ENCODE measurements around the gene RELN.

The RELN gene

DNA sequence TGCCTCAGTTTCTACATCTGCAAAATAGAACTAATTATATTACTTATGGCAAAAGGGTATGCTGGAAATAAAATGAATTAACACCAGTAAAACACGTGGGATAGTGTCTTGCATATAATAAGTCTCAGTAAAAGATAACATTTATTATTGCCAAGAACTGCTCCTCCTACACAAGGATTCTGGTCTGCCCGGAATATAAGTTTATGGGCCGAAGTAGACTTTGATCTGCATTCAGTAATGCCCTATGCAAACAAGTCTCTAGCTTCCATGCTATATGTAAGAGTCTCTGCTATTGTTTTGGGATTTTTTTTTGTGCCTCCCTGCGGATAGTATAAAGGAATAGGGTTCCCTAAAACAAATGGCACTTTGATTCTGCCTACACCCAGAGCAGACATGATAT, 417.9 kb downstream of the RELN start:
- DNase-seq (ENCODE audit: low read depth in 2 of 2), result no peak

DNA sequence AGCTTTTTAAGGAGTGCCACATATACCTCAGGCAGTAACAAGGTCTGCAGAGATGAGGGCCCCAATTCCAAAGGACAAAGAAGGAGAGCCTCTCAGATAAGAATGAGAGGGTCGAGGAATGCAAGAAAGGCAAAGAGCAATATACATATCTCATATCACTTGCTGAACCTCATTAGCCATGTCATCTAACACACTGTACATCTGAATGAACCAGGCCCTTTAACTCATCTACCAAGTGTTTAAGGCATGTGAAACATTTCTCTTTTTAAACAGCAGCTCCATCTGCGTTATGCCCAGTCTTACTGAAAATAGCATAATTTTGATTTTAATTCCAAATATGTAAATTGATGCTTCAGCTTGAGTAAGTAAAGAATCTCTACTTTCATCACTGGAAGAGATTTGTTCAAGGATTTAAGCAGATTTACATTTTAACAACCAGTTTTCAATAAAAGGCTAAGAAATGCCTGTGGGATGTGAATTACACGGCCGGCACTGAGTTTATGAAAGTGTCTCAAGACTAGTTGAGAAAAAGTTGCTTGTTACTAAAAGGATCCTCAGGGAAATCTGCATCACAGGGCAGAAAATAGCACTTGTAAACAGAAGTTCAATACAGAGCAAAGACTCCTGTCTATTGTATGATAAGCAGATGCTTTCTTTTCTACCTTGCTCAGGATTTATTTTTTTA, 419.7 kb downstream of the RELN start:
- DNase-seq (ENCODE audit: low read depth in 2 of 2), result no peak

GRCh38 chr7:103564416-103564815, 425.0 kb downstream of the RELN start:
- no peak for DNase-seq (ENCODE audit: low read depth in 2 of 2)

- no peak for DNase-seq (ENCODE audit: low read depth in 2 of 2)
Measured at GRCh38 chr7:103560136-103560535, 429.3 kb downstream of the RELN start.

GRCh38 chr7:103551016-103551415, 438.4 kb downstream of the RELN start:
- no peak for DNase-seq (ENCODE audit: low read depth in 2 of 2)

- DNase-seq (ENCODE audit: low read depth in 2 of 2), result no peak
Measured at GRCh38 chr7:103549786-103550185, 439.7 kb downstream of the RELN start.

GRCh38 chr7:103547451-103548284, 441.8 kb downstream of the RELN start:
- DNase-seq (ENCODE audit: low read depth in 2 of 2), result no peak

DNA sequence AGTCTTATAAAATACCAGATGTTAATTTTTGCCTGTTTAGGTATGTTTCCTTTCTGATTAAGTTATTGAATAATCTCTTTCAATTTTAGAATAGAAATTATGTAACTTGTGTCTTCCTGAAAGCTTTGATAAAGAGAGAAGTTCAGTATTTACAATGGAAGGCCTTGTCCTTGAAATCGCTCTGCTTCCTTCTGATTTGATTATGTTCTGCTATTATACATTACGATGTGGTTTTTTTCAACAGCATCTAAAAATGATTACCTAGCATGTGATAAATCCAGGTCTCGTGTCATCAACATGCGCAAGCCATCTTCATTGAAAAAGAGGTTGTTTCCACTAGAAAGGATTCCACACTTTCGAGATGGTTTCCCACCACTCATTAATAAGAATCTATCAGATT, 447.0 kb downstream of the RELN start:
- DNase-seq (ENCODE audit: low read depth in 2 of 2), result no peak

- no peak for DNase-seq (ENCODE audit: low read depth in 2 of 2)
Measured at GRCh38 chr7:103541947-103542346, 447.5 kb downstream of the RELN start.

GRCh38 chr7:103541026-103541425, 448.4 kb downstream of the RELN start:
- DNase-seq (ENCODE audit: low read depth in 2 of 2), result no peak

GRCh38 chr7:103540338-103540737, 449.1 kb downstream of the RELN start:
- no peak for DNase-seq (ENCODE audit: low read depth in 2 of 2)

GRCh38 chr7:103539875-103540274, 449.6 kb downstream of the RELN start:
- no peak for DNase-seq (ENCODE audit: low read depth in 2 of 2)

DNA sequence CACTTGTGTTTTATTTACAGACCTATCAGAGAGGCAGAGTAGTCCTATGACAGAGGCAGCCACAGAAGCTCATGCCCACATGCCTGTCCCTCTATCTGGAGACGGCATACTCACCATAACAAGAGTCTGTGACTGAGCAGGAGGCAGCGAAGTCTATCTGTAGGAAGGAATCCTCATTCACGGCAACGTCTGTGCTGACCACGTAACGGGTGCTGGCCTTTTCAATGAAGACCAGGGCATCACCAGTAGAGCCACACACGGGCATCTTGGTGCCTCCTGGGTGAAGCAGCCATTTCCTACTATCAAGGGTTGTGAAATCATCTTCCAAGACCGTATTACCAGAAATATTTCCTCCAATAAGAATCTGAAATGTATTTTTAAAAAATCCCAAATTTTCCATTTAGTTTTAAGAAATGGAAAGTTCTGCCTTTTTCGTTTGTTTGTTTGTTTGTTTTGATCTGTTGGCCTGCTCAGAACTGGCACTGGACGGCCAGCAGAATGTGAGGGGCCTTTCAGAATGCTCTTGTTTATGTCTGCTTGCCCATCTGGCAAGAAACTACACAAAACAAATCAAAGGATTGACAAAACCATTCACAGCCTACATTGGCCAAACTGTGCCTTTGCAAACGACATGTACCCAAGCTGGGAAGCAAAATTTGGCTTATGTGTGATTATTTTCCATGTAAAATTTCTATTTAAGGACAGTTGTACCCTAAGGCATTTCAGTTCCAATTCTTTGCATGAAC, 450.3 kb downstream of the RELN start:
- DNase-seq (ENCODE audit: low read depth in 2 of 2), result no peak

DNA sequence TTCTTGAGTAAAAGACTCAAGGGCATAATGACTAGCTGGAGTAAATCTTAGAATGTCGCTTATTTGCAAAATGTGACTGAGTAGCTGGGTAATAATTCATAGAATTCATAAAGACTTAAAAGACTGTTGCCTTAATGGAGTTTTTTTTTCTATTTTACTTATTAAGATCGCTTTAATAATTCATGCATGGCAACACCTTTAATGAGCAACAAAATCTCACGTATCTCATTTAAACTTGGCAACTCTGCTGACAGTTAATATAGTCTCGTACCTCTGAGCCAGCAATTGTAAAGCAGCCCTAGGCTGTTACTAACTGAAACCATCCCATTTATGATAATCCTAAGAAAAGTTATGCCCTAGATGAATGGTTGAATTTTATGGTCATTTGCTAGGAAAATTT, 455.7 kb downstream of the RELN start:
- DNase-seq (ENCODE audit: low read depth in 2 of 2), result no peak

DNA sequence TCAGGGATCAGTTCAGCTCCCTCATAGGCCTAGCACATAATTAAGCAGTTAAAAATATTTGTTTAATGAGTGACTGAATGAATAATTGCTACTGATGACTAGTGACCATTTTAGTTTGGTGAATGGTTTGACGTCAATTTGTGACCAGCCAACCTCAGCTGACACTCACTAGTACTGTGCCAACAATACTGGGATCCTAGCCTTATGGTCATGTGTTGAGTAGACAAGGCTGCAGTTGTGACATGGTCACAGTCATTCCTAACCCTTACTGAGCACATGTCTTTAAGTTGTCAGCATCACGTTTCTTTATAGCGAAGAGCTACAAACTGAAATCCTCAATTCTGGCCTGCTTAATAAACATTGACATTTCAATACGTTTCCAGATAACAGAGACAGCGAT, 456.5 kb downstream of the RELN start:
- DNase-seq (ENCODE audit: low read depth in 2 of 2), result no peak

DNA sequence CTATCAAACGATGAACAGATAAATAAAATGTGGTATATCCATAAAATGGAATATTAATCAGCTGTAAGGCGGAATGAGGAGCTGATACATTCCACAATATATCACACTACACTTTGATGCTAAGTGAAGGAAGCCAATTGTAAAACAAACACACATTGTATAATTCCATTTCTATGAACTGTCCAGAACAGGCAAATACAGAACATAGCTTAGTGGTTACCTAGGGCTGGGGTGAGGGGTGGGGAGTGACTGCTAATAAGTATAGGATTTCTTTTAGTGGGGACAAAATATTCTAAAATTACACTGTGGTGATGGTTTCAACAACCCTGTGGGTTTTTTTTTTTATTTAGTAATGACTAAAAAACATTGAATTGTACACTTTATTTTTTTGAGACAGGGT, 461.3 kb downstream of the RELN start:
- DNase-seq (ENCODE audit: low read depth in 2 of 2), result no peak

- DNase-seq (ENCODE audit: low read depth in 2 of 2), result no peak
Measured at GRCh38 chr7:103525937-103526336, 463.5 kb downstream of the RELN start.

DNA sequence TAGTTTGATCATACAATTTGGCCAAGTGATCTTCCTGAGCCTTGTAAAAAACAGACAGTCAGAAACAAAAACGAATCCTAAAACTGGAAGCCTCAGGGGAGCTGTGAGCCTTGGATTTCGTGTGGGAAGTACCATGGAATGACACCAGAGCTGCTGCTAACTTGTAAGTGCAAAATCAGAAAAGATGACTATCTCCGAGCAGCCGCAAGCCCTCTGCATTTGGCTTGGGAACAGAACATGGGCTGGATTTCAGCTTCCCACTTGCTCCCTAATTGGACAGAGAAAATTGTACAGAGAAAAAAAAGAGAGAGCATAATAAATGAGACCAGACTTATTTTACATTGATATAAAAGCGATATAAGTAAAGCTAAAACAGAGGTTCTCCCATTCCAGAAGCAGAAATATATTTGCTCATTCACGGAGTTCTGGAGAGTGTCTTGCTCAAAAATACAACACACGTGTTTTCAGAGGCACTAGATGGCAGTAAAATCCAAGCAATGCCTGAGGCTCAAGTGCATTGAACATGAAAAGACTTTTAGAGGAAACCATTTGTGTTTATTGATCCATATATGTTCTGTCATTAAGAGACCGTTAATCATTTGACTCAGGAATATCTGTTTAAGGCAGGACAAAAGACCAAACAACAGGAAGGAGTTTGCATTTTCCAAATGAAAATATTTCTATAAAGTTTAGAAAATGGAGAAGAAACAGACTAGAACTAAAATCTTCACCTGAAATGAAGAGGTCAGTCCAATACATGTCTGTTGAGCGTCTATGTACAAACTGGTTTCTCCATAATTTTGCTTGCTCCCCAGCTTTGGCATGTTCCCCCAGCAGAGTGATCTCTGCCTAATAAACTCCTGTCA, 465.2 kb downstream of the RELN start:
- no peak for DNase-seq (ENCODE audit: low read depth in 2 of 2)

- DNase-seq (ENCODE audit: low read depth in 2 of 2), result no peak
Measured at GRCh38 chr7:103521937-103522336, 467.5 kb downstream of the RELN start.

GRCh38 chr7:103504505-103505135, 484.8 kb downstream of the RELN start:
- DNase-seq (ENCODE audit: low read depth in 2 of 2), result no peak

GRCh38 chr7:103501206-103501605, 488.3 kb downstream of the RELN start:
- DNase-seq (ENCODE audit: low read depth in 2 of 2), result no peak

Measured in activated CD8-positive, alpha-beta memory T cell treated with anti-CD3 and anti-CD28 coated beads for 4 hours (primary cell).